Osteoblast (primary cell): ENCODE data around the gene SDF2. TPM values are rescaled to one million over a fixed set of nuclear protein-coding genes. Genes with fewer than 3 reads are reported as not detected.

Experiments
- DNase-seq: peaks from one replicate; pipeline ENCODE4 v3.0.0; 2011; ENCODE audit warnings: low spot score, mixed read lengths; ENCODE audit not compliant: insufficient read length; ENCODE audit errors: missing footprints
- H2AFZ ChIP-seq: 2 replicates; pipeline ENCODE4 v1.6.0; 2011; ENCODE audit warnings: mild to moderate bottlenecking, low read length
- H3K27ac ChIP-seq: 2 replicates; pipeline ENCODE4 v1.5.1; 2011; ENCODE audit warnings: mild to moderate bottlenecking, low read depth, low read length, moderate library complexity
- H3K27me3 ChIP-seq: 2 replicates; pipeline ENCODE4 v1.6.0; 2012; ENCODE audit warnings: mild to moderate bottlenecking, control low read depth, inconsistent platforms, low read length, moderate library complexity; ENCODE audit not compliant: insufficient read depth
- H3K36me3 ChIP-seq: 2 replicates; pipeline ENCODE4 v1.5.1; 2011; ENCODE audit warnings: mild to moderate bottlenecking, low read length, control low read depth, moderate library complexity; ENCODE audit not compliant: insufficient read depth
- H3K4me1 ChIP-seq: 2 replicates; pipeline ENCODE4 v1.5.1; 2011; ENCODE audit warnings: mild to moderate bottlenecking, low read length, control low read depth, moderate library complexity; ENCODE audit not compliant: insufficient read depth
- H3K4me2 ChIP-seq: 2 replicates; pipeline ENCODE4 v1.6.0; 2011; ENCODE audit warnings: mild to moderate bottlenecking, low read length; ENCODE audit not compliant: insufficient read depth
- H3K4me3 ChIP-seq: fragments of 200-600 bp; sonication (generic); 3 replicates; pipeline ENCODE4 v1.5.1; 2012; ENCODE audit warnings: mild to moderate bottlenecking, low read length, inconsistent platforms; ENCODE audit not compliant: insufficient read depth
- H3K79me2 ChIP-seq: 2 replicates; pipeline ENCODE4 v1.6.0; 2012; ENCODE audit warnings: mild to moderate bottlenecking, low read length, control low read depth, inconsistent platforms; ENCODE audit not compliant: insufficient read depth
- H3K9me3 ChIP-seq: 2 replicates; pipeline ENCODE4 v1.5.1; 2011; ENCODE audit warnings: low read depth, low read length, control low read depth
- H4K20me1 ChIP-seq: 2 replicates; pipeline ENCODE4 v1.6.0; 2012; ENCODE audit warnings: mild to moderate bottlenecking, low read length, control low read depth; ENCODE audit not compliant: insufficient read depth
- CTCF ChIP-seq: IDR thresholded peaks from 2 replicates; pipeline ENCODE4 v1.5.1; 2011; ENCODE audit warnings: mild to moderate bottlenecking, low read depth, low read length, moderate library complexity; ENCODE audit errors: extremely low read depth
- total RNA-seq: library from RNA; depleted of rRNA; stranded (reverse); fragments of >200 nt; gene quantifications from 2 replicates; pipeline ENCODE4 v1.2.3, GENCODE V29; 2012

SDF2 gene
- total RNA-seq, 1 donor = 40.9 TPM

GRCh38 chr17:28622186-28622585, 39.5 kb downstream of the SDF2 start:
- no peak for DNase-seq
- Histone ChIP-seq H2AFZ (no peak overlapping the region), H4K20me1 (peaks cover 4% of the 10 kb centered on the region), H3K27ac (no peak overlapping the region), H3K9me3 (no peaks in the 10 kb centered on the region), H3K27me3 (no peaks in the 10 kb centered on the region), H3K36me3 (peaks cover 87% of the 10 kb centered on the region), H3K4me1 (no peaks in the 10 kb centered on the region), H3K4me2 (no peak overlapping the region), H3K4me3 (no peak overlapping the region), H3K79me2 (no peaks in the 10 kb centered on the region)
- no peak for TF ChIP-seq CTCF

- Histone ChIP-seq H3K27me3 (no peaks in the 10 kb centered on the region), H3K36me3 (peaks cover 94% of the 10 kb centered on the region), H3K79me2 (no peaks in the 10 kb centered on the region), H3K4me2 (no peak overlapping the region), H3K9me3 (no peaks in the 10 kb centered on the region), H3K4me3 (no peak overlapping the region), H3K27ac (no peak overlapping the region), H4K20me1 (peaks cover 4% of the 10 kb centered on the region), H2AFZ (no peak overlapping the region), H3K4me1 (no peaks in the 10 kb centered on the region)
- DNase-seq = no peak
- TF ChIP-seq CTCF = no peak
Measured at GRCh38 chr17:28620010-28620409, 41.7 kb downstream of the SDF2 start.

- Histone ChIP-seq H3K36me3 (peaks cover 94% of the 10 kb centered on the region), H4K20me1 (peaks cover 2% of the 10 kb centered on the region), H3K4me1 (no peaks in the 10 kb centered on the region), H2AFZ (no peak overlapping the region), H3K4me2 (no peak overlapping the region), H3K9me3 (no peaks in the 10 kb centered on the region), H3K79me2 (no peaks in the 10 kb centered on the region), H3K27ac (no peak overlapping the region), H3K27me3 (no peaks in the 10 kb centered on the region), H3K4me3 (no peak overlapping the region)
- DNase-seq = no peak
- TF ChIP-seq CTCF = no peak
Measured at GRCh38 chr17:28618464-28618863, 43.2 kb downstream of the SDF2 start.

GRCh38 chr17:28616281-28616680, 45.4 kb downstream of the SDF2 start:
- Histone ChIP-seq H3K79me2 (no peaks in the 10 kb centered on the region), H3K36me3 (peaks cover 95% of the 10 kb centered on the region), H3K27me3 (no peaks in the 10 kb centered on the region), H3K4me2 (no peak overlapping the region), H3K27ac (no peak overlapping the region), H4K20me1 (no peaks in the 10 kb centered on the region), H2AFZ (no peak overlapping the region), H3K9me3 (no peaks in the 10 kb centered on the region), H3K4me1 (no peaks in the 10 kb centered on the region), H3K4me3 (no peak overlapping the region)
- DNase-seq = no peak
- TF ChIP-seq CTCF = no peak
